ENCODE data around the gene TMCO6.

TMCO6 gene

GRCh38 chr5:140603734-140604133 is 35.5 kb upstream of the TMCO6 start:
- no peaks in the 10 kb centered on the region for H3K4me1 ChIP-seq (ENCODE audit: control insufficient read depth, low read length)
- H3K79me2 ChIP-seq (ENCODE audit: control insufficient read depth, low read length): no peaks in the 10 kb centered on the region
- H3K36me3 ChIP-seq (ENCODE audit: control insufficient read depth, low read length): no peaks in the 10 kb centered on the region
- H3K4me2 ChIP-seq (ENCODE audit: low read length): no peak overlapping the region
- H3K9me3 ChIP-seq (ENCODE audit: control insufficient read depth, insufficient read depth, low read length): no peaks in the 10 kb centered on the region
- H3K9me2 ChIP-seq (replicated peaks; ENCODE audit: control insufficient read depth, low read length): no peaks in the 10 kb centered on the region
- no peaks in the 10 kb centered on the region for H4K20me1 ChIP-seq (ENCODE audit: control insufficient read depth, insufficient read depth, low read depth, low read length)
- H3F3A ChIP-seq (ENCODE audit: control insufficient read depth, insufficient read depth): no peaks in the 10 kb centered on the region
- TF ChIP-seq CTCF (IDR thresholded peaks at IDR 0.05; ENCODE audit: low read depth, low read length, poor library complexity, severe bottlenecking): no peak
- no peak for TF ChIP-seq EZH2phosphoT487 (IDR thresholded peaks at IDR 0.05; ENCODE audit: borderline replicate concordance, low read length)
- no peak overlapping the region for H3K27ac ChIP-seq (ENCODE audit: low read depth, low read length)
- H3K4me3 ChIP-seq (ENCODE audit: low read length): no peak overlapping the region
- H3K27me3 ChIP-seq (ENCODE audit: control insufficient read depth, low read length): no peaks in the 10 kb centered on the region

GRCh38 chr5:140605879-140606278 is 33.4 kb upstream of the TMCO6 start:
- H3K9me3 ChIP-seq (ENCODE audit: control insufficient read depth, insufficient read depth, low read length): no peaks in the 10 kb centered on the region

GRCh38 chr5:140607031-140607430 is 32.2 kb upstream of the TMCO6 start:
- H3K9me2 ChIP-seq (replicated peaks; ENCODE audit: control insufficient read depth, low read length): no peaks in the 10 kb centered on the region
- no peak overlapping the region for H3K4me2 ChIP-seq (ENCODE audit: low read length)
- no peaks in the 10 kb centered on the region for H3F3A ChIP-seq (ENCODE audit: control insufficient read depth, insufficient read depth)
- H3K9me3 ChIP-seq (ENCODE audit: control insufficient read depth, insufficient read depth, low read length): no peaks in the 10 kb centered on the region
- H3K27me3 ChIP-seq (ENCODE audit: control insufficient read depth, low read length): no peaks in the 10 kb centered on the region
- no peak for TF ChIP-seq CTCF (IDR thresholded peaks at IDR 0.05; ENCODE audit: low read depth, low read length, poor library complexity, severe bottlenecking)
- no peak for TF ChIP-seq EZH2phosphoT487 (IDR thresholded peaks at IDR 0.05; ENCODE audit: borderline replicate concordance, low read length)
- H3K27ac ChIP-seq (ENCODE audit: low read depth, low read length): no peak overlapping the region
- no peaks in the 10 kb centered on the region for H4K20me1 ChIP-seq (ENCODE audit: control insufficient read depth, insufficient read depth, low read depth, low read length)
- H3K4me3 ChIP-seq (ENCODE audit: low read length): no peak overlapping the region
- peaks cover 10% of the 10 kb centered on the region for H3K4me1 ChIP-seq (ENCODE audit: control insufficient read depth, low read length)
- H3K36me3 ChIP-seq (ENCODE audit: control insufficient read depth, low read length): no peaks in the 10 kb centered on the region
- H3K79me2 ChIP-seq (ENCODE audit: control insufficient read depth, low read length): no peaks in the 10 kb centered on the region

More at GRCh38 chr5:140605879-140606278, 33.4 kb upstream of the TMCO6 start:
- TF ChIP-seq CTCF (IDR thresholded peaks at IDR 0.05; ENCODE audit: low read depth, low read length, poor library complexity, severe bottlenecking) (no peak), EZH2phosphoT487 (IDR thresholded peaks at IDR 0.05; ENCODE audit: borderline replicate concordance, low read length) (no peak)
- Histone ChIP-seq H4K20me1 (ENCODE audit: control insufficient read depth, insufficient read depth, low read depth, low read length) (no peaks in the 10 kb centered on the region), H3K9me2 (replicated peaks; ENCODE audit: control insufficient read depth, low read length) (no peaks in the 10 kb centered on the region), H3K27me3 (ENCODE audit: control insufficient read depth, low read length) (no peaks in the 10 kb centered on the region), H3K79me2 (ENCODE audit: control insufficient read depth, low read length) (no peaks in the 10 kb centered on the region), H3K36me3 (ENCODE audit: control insufficient read depth, low read length) (no peaks in the 10 kb centered on the region), H3K27ac (ENCODE audit: low read depth, low read length) (no peak overlapping the region), H3K4me3 (ENCODE audit: low read length) (no peak overlapping the region), H3K4me1 (ENCODE audit: control insufficient read depth, low read length) (no peaks in the 10 kb centered on the region), H3K4me2 (ENCODE audit: low read length) (no peak overlapping the region), H3F3A (ENCODE audit: control insufficient read depth, insufficient read depth) (no peaks in the 10 kb centered on the region)

GRCh38 chr5:140608722-140609121 is 30.5 kb upstream of the TMCO6 start:
- Histone ChIP-seq H3K9me3 (ENCODE audit: control insufficient read depth, insufficient read depth, low read length) (no peaks in the 10 kb centered on the region), H3K4me2 (ENCODE audit: low read length) (no peak overlapping the region), H3K79me2 (ENCODE audit: control insufficient read depth, low read length) (no peaks in the 10 kb centered on the region), H3K4me3 (ENCODE audit: low read length) (no peak overlapping the region), H3K27me3 (ENCODE audit: control insufficient read depth, low read length) (no peaks in the 10 kb centered on the region), H3K4me1 (ENCODE audit: control insufficient read depth, low read length) (peaks cover 18% of the 10 kb centered on the region), H4K20me1 (ENCODE audit: control insufficient read depth, insufficient read depth, low read depth, low read length) (no peaks in the 10 kb centered on the region), H3K36me3 (ENCODE audit: control insufficient read depth, low read length) (no peaks in the 10 kb centered on the region), H3F3A (ENCODE audit: control insufficient read depth, insufficient read depth) (no peaks in the 10 kb centered on the region), H3K9me2 (replicated peaks; ENCODE audit: control insufficient read depth, low read length) (no peaks in the 10 kb centered on the region), H3K27ac (ENCODE audit: low read depth, low read length) (no peak overlapping the region)
- no peak for TF ChIP-seq EZH2phosphoT487 (IDR thresholded peaks at IDR 0.05; ENCODE audit: borderline replicate concordance, low read length)
- no peak for TF ChIP-seq CTCF (IDR thresholded peaks at IDR 0.05; ENCODE audit: low read depth, low read length, poor library complexity, severe bottlenecking)
